Stimulated activated CD8-positive, alpha-beta memory T cell treated with anti-CD3 and anti-CD28 coated beads, Interleukin-2, amount 100 ng/mL, for 1 hour (primary cell): ENCODE results near the gene MAG.
"Not testable (repeated sequence)": the region's sequence is repeated elsewhere in the genome, so short reads cannot be mapped to it uniquely, and the experiment has no call there.

Experiments used
- DNase-seq, 2 donors: peaks; one replicate each; pipeline ENCODE4 v3.0.0-alpha.2; 2020; ENCODE audit warnings: low read depth in 2 of 2

The MAG gene

GRCh38 chr19:35346193-35347052 lies 54.5 kb downstream of the MAG start:
- DNase-seq = peak; percentile 17 to 56

GRCh38 chr19:35347171-35347929 lies 55.4 kb downstream of the MAG start, which contains the start of gene FFAR1:
Gene FFAR1, plus strand, starts transcription at chr19:35347902. Its CDS starts 3,650 bp downstream, at chr19:35351552.
- no peak for DNase-seq

- DNase-seq = no peak
Measured at GRCh38 chr19:35347930-35348298, 56.0 kb downstream of the MAG start.

- no peak for DNase-seq
Measured at GRCh38 chr19:35348911-35349611, 57.1 kb downstream of the MAG start.

GRCh38 chr19:35349614-35350521 lies 57.9 kb downstream of the MAG start:
- no peak for DNase-seq

GRCh38 chr19:35350591-35350990 lies 58.6 kb downstream of the MAG start:
- no peak for DNase-seq

GRCh38 chr19:35351411-35352176 lies 59.6 kb downstream of the MAG start:
- DNase-seq = no peak

GRCh38 chr19:35352177-35352447 lies 60.2 kb downstream of the MAG start:
- DNase-seq = no peak

GRCh38 chr19:35352448-35353304 lies 60.7 kb downstream of the MAG start:
- peak; percentile 14 to 50 for DNase-seq

- no peak for DNase-seq
Measured at GRCh38 chr19:35353635-35354034, 61.7 kb downstream of the MAG start.

- DNase-seq = no peak
Measured at GRCh38 chr19:35354898-35355297, 62.9 kb downstream of the MAG start.

- no peak for DNase-seq
Measured at GRCh38 chr19:35355791-35356460, 64.0 kb downstream of the MAG start.

GRCh38 chr19:35357867-35358573 lies 66.1 kb downstream of the MAG start, which contains the start of gene FFAR3:
Gene FFAR3, plus strand, starts transcription at chr19:35358460. Its CDS starts 431 bp downstream, at chr19:35358891.
- DNase-seq = no peak

- not testable (repeated sequence) for DNase-seq
Measured at GRCh38 chr19:35358834-35359233, 66.9 kb downstream of the MAG start.

GRCh38 chr19:35359395-35359794 lies 67.4 kb downstream of the MAG start:
- not testable (repeated sequence) for DNase-seq

GRCh38 chr19:35360081-35360480 lies 68.1 kb downstream of the MAG start:
- not testable (repeated sequence) for DNase-seq

GRCh38 chr19:35360880-35361420 lies 69.0 kb downstream of the MAG start:
- no peak for DNase-seq
